Suppressor macrophage treated with lipopolysaccharide for 1 hour (primary cell): ENCODE data around the gene TIMM17B.

Experiments used
- DNase-seq, 3 donors: peaks; one replicate each; pipeline ENCODE4 v3.0.0-alpha.2; 2020 to 2022

TIMM17B gene

DNA sequence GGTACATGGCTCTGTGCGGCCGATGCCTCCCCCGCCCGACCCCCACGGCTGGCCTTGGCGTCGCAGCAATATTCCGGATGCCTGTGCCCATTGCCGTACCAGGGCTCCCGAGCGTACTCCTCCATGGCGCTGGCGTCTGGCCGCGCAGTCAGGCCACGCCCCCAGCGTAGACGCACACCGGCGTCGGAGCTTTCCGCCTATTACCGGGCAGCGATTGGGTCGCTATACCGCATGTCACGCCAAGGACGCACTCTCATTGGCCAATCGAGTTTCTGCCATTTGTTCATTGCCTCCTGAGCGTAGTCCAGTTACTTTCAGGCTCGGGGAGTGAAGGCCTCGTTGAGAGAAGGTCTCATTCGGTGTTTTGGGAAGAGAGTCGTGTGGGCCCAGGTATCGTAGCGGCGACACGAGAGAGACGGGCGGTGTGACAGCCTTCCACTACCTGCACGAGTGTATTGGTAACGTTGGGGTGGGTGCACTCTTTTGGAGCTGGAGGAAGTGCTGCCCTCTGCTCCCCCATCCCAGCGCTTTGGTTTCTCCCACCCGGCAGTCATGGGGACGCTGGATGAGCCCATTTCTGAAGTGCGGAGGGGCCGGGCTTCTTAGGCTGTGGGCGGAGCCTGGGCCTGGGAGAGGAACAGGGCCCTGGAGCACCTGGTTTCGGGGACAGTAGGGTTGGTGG lies at the start of gene TIMM17B, which contains the start of gene PQBP1:
TIMM17B (minus strand) TSS at position 144 of the 682 bp plus-strand sequence; CDS start at position 125, 19 bp downstream.
PQBP1 (plus strand) TSS at position 306 of the 682 bp plus-strand sequence. CDS start 580 bp downstream, outside the sequence.
- peak; percentile 93 to 94 (median 93) for DNase-seq

DNA sequence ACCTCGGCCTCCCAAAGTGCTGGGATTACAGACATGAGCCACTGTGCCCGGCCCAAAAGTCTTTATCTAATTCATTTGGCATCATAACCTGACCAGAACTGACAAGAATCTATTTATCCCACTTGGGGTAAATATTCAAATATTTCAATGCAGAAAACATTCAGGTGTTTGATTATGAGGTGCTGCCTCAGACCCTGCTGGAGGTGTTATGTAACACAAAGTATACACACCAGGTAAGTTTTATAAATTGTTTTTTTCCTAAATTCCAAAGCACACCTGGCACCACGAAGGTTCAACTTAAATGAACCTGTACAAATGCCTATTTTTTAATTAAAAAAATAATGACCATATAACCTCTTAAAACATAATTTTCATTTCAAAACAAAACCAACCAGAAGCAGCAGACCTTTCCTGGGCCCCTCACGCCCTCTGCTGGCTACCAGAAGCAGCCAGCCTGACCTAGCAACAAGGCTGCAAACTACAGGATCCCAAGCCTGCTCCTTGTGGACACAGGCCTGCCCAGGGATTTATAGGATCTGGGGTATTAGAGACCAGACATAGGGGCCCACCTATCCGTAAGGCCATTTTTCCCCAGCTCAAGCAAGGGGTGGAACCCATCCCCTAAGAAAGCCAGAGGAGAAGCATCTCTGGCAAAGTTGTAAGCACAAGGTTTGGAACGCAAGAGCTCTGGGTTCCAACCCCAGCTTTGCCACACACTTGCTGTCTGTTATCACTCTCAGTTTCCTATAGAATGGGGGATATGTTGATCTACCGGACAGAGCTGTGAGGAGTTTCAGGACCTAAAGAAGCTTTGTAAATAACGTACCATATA lies 48.2 kb upstream of the TIMM17B start:
- DNase-seq: peak; percentile 62 to 73 (median 64)

DNA sequence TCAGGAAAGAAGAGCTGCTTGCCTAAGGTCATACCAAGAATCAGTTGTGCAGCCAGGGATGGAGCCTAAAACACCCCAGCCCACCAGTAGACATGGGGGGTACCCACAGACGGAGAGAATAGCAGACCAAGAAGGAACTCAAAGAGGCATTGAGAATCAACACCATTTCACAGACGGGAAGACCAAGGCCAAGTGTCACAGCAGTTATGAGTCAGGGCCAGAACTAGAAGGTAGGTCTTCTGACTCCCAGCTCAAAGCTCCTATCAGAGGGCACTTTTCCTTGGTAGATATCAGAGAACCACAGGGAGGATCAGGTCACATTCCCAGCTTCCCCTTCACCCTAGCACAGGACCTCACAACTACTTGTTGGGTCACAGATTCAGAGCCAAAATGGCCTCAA lies 45.3 kb upstream of the TIMM17B start:
- DNase-seq: no peak

DNA sequence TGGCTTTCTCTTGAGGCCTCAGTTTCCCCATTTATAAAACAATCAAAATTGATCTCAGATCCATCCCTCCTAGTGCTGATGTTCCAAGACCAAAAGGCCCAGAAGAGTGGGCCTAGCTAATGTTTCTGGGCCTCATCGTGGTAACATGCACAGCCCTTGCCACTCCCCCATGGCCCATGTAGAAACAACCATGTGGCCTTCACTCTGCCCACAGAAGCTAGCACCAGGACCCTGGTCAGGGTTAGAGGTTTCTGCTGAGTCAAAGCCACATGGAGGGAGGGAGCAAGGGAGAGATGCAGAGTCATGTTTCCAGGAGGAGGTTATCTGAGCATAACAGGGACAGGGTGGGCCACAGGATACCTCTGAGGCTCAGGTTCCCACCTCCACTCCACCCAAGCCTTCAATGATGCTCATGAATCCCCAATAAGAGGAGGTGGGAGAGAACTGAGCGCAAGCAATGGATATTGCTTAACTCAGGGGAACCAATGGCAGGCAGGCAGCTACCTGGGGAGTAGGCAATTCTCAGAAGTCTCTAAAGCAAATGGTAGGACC lies 42.9 kb upstream of the TIMM17B start:
- no peak for DNase-seq

DNA sequence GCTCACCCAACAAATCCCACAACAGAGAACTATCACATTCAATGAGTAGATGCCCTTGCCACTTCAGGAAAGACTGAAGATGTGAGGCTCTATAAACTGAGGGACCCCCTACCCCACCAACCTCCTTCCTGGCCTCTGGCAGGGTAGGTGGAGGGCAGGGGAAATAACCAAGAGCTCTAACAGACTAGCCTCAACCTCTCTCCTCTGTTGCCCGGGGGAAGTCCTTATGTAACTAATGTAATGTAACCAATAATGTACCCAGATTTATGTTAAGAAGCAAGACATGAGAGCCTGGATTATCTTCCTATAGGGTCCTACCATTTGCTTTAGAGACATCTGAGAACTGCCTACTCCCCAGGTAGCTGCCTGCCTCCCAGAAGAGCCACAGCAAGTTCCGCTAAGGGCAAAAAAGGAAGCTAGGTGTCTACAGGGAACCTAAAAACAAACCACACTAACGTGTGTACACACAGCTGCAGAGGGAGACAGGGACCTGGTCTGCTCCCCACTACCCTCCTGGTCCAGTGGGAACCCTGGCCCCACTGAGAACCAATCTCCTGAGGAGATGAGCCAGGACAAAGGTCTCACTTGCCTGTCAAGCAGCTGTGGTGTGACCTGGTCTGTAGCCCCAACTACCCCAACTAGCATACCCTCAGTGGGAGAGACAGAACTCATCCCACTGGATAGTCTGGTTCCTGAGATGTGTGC lies 42.1 kb upstream of the TIMM17B start:
- DNase-seq: no peak

DNA sequence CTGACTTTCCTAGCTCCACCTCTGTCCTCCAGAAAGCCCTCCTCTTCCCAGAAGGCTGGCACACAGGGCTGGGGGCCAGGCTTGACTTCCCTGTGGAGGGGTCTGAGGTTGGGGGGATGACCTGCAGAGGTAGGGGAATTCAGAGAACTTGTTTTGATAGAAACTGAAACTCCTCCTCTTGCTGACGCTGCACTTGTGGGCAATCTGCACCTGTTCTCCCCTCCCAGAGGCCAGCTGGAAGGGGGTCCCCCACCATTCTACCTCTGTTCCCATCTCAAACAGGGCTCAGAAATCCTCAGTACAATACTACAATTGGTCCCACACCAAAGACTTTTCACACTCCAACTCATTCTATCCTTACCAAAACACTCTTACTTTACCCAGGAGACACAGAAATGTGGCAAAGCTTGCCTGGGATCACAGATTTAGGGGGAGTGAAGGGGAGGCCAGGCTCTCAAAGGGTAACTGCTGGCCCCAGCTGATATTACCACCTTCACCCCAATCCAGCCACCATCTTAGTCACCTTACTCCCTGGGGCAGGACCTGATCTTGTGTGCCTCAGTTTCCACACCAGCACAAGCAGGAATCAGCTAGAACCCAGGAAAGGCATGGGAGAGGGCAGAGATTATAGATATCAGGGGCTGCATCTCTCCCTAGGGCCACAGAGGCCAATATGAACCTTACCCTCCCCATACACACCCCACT lies 41.3 kb upstream of the TIMM17B start:
- no peak for DNase-seq

DNA sequence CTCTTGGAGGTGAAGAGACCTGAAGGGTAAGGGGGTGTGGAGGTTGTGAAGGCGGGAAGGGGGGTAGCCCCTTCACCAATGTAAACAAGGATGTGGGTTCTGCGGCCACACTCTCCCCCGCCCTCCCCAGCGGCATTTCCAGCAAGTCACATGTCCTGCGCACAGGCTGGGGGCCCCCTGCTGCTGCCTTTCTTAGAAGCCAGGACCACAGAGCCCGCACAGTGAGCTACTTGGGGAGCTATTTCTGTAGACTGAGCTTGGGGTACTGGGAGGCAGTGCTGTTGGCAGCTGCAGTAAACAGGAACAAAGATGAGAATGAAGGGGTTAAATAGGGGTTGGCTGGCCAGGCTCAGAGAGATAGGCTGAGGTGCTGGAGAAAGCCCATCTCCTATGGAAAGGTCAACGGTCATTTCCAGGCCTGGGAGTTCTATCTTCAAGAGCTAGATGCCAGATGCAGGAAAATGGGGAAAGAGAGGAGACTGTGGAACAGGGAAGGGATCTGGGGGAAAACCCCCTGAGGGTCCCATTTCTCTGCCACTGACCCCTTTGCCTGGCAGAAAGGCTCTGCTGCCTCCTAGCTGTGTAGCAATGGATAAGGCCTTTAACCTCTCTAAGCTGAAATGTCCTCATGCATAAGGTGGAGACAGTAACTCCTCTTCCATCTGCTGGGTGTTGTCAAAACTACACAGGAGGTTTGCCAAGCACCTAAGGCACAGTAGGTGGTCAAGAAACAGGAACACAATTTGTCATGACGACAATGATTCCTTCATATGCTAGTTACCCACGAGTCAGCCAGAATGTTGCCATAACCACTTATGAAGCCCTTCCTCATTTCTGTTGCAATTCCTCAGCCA lies 39.7 kb upstream of the TIMM17B start:
- DNase-seq: peak; percentile 76 to 85 (median 81)

DNA sequence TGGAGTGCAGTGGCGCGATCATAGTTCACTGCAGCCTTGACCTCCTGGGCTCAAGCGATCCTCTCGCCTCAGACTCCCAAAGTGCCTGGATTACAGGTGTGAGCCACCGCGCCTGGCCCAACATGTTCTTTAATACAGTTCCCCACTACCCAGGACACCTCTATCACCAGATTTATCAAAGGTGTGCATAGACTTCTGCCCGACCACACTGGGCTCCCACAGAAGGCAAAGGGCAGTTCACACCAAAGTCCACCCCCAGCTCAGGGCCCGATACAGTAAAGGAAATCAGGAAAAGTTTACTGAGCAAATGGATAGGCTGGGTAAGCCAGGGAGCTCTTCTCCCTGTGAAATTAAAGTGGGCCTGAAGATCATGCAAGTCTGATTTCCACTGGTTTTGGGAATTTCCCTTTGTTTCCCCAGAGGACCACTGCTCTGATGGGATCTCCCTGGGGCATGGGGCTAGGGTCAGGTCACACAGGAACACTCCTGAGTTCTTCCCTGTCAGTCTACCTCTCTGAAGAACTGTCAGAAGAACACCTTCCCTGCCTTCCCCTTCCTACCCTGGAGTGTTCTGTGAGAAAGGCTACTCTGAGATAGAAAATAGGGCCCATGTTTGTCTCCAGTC lies 39.0 kb upstream of the TIMM17B start:
- peak; percentile 32 to 62 (median 54) for DNase-seq

DNA sequence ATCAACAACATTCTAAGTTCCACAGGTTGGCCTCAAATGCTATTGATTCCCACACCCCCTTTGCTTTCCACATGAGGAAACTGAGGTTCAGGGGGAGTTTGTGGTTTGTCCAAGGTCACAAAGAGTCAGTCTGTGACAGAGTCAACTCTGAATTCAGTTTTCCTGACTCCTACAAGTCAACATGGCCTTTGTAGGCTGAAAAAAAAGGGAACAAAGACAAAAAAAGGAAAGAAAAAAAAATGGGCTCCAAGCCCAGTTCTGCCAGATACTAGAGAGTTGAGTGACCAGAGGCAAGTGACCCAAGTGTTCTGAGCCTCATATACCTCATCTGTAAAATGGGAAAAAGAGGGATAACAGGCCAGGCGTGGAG lies 37.7 kb upstream of the TIMM17B start:
- peak; percentile 21 to 64 (median 37) for DNase-seq

DNA sequence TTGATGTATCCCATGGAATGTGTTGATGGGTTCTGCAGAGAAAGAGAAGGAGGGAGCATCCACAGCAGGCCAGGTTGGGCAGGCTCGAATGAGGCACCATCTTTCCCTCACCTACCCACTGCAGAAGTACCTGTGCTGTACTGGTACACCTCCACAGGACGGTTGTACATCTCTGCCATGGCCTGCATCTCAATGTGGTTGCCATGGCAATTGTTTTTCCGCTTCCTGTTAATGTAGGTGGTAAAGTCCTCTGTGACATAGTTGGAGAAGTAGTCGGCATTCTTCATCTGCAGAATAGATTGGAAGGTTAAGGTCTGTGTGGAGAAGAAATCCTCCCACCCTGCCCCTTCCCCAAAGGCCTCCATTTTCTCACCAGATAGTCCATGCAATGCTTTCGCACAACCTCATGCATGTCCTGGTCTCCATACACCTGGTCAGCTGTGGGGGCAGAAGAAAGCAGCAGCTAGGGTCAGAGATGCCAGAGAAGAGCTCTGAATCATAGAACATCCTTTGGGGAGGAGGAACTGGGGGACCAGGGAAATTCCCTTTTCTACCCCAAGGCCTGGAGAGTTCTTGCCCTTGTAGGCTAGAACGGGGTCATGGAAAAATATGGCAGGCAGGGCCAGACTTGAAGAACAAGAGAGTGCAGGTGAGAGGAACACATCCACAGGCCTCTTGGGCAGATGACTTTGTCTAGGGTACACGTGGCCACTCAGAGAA lies 37.2 kb upstream of the TIMM17B start:
- peak; percentile 53 to 70 (median 64) for DNase-seq

DNA sequence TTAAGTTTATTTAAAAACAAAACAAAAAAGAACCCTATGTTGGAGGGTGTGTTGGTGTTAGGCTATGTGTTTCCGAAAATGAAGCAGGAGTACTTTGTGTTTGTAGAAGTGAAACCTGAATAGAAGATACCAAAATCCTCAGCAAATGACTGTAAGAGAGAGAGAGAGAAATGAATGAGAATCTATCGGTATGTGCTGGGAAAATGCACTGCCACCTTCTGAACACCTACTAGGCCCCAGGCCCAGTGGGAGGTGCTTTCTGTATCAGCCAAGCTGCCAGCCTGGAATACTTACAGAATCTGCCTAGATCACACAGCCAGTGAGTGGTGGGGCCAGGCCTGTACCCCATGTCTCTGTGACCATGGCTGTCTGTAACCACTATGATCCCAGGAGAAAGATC lies 36.2 kb upstream of the TIMM17B start:
- no peak for DNase-seq

DNA sequence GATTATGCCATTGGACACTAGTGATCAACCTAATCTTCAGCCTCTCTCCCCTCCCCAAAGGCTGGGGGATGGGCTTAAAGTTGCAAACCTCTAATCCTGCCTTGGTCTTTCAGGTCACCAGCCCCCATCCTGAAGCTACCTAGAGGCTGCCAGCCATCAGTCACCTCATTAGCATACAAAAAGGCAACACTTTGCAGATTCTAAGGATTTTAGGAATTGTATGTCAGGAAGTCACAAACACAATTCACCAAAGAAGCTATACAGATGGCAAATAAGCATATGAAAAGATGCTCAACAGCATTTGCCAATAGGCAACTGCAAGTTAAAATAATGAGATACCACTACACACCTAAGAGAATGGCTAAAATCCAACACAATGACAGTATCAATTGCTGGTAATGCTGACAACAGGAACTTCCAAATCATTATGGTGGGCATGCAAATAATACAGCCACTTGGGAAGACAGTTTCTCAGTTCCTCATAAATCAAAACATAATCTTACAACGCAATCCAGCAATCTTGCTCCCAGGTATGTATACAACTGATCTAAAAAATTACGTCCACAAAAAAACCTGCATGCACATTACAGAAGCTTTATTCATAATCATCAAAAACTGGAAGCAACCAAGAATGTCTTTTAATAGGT lies 30.3 kb upstream of the TIMM17B start:
- DNase-seq: no peak

DNA sequence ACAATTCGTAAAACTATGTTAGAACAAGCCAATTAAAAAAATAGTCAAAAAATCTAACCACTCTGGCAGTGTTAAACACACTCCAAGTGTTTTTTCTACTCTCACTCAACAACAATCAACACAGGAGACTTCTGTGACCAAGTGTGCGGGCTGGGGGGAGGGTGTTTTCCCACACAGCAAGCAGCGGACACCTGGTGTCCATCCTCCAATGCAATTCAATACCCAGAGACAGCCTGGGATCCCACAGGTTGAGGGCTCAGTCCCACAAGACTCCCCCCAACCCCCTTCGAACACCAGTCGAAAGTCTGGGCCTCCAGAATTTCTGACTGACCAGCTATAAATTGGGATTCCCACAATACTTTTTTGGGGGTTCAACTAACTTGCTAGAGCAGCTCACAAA lies 29.6 kb upstream of the TIMM17B start:
- DNase-seq: no peak

DNA sequence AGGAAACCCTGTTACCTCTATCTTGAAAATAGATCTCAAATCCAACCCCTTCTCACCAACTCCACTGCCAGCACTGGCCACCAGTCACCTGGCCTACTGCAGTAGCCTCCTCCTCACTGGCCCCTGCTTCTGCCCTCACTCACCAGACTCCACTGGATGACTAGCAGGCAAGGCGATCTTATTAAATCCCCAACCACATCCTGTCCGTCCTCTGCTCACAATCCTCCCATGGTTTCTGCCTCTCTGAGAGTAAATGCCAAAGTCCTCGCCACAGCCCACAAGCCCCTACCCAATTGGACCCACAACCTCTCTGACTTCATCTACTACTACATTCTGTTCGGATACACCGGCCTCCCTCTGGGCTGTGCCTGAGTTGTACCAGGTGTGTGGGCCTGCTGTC lies 26.7 kb upstream of the TIMM17B start:
- DNase-seq: no peak

DNA sequence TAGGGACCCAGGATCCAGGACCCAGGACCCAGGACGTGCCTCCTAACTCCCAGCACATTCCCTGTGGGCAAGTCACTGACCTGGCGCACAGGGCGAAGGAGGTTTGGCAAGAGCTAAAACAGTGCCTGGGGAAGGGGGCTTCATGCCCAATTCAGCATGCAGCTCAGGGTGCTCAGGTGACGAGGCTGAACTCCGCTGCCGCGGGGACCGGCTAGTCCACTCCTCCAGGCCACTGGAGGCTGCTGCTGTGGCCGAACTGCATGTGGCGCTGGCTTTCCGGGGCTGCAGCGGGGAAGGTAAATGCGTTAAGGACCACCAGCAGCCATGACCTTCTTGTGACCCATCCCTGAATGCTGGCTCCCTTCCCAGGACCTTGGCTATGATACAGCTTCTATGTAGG lies 26.2 kb upstream of the TIMM17B start:
- no peak for DNase-seq

DNA sequence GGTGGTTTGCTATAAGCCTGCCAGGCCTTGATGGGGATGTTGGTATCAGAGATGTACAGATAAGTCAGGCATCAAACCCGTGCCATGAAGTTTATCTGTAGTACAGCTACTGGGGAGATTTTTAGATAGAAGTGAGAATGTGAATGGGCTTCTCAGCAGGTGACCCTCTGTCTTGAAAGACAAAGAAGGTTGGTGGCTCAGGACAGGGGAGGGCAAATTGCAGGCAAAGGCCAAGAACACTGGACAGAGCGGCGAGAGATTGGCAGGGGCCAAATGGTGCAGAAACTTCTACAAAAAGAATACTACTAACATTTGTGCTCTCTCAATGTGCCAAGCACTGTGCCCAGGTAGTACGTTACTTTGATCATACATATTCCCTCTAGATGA lies 23.1 kb upstream of the TIMM17B start:
- no peak for DNase-seq

DNA sequence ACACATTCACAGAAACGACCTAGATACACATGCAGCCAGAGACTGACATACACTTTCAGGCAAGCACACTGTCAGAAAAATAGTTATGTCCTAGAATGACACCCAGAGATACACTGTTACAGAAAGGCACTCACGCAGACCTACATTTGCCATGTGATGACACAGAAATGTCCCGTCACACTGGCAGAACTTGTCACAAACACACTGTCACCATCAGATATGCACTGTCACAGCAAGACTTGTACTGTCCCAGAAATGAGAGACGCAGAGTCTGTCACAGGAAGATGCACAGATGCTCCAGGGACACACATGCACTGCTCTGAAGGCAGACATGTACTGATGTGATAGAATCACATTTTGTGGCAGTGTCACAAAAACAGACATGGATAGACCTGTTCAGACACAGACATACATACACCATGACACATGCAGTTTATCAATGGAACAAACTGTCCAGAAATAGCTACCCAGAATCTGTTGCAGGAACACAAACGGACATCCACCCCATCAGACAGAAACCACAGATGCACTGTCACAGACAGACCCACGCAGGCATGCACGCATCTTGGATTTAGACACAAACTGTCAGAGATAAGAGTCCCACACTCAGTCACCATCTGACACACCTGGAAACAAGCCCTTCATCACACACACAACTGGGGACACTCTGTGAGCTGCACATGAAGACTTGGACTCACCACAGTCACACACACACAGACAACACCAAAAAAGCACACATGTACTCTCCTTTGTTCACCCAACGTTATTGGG lies 22.6 kb upstream of the TIMM17B start:
- no peak for DNase-seq

DNA sequence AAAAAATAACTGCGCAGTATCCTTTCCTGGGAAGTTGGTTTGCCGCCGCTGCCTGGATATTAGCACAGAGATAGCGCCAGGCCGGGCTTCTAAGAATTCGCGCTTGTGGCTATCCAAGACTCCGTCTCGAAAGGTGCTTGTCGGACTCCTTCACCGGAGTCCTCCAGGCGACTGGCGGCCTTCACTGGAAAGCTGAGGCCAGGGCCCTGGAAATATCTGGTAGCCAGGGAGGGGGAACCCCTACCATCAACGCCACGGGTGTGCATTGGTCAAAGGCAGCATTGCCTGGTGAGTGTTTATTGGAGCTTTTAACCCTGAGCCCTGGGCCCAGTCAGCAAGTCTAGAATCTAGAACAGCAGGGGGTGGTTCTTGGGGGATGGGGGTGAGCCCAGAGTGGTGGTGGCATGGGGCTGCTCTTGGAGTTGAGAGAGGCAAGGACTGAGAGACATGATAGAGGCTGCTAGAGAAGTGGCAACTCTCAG lies 21.8 kb upstream of the TIMM17B start:
- DNase-seq: peak in 2 of 3 donors; percentile 20 to 27
